Panc1 (cell line): ENCODE data around the gene TMEM200B.

Experiments used
- CTCF ChIP-seq: fragments of 450-650 bp; IDR thresholded peaks from 2 replicates; pipeline ENCODE4 v1.5.1; 2017; ENCODE audit warnings: mild to moderate bottlenecking
- POLR2AphosphoS5 ChIP-seq: IDR thresholded peaks from 2 replicates; pipeline ENCODE4 v1.6.1; 2012; ENCODE audit warnings: mild to moderate bottlenecking, low read depth, low read length, moderate library complexity
- SIN3A ChIP-seq: IDR thresholded peaks from 2 replicates; pipeline ENCODE4 v1.6.1; 2012; ENCODE audit warnings: low read depth, mild to moderate bottlenecking, low read length, moderate library complexity, borderline replicate concordance; ENCODE audit not compliant: insufficient read depth
- TF ChIP-seq, protein P1 (sequence below), 2 experiments: IDR thresholded peaks; 2 replicates each; pipeline ENCODE4 v1.6.1; 2011 to 2012; ENCODE audit warnings: low read depth in 2 of 2, control low read depth in 1 of 2, low read length in 1 of 2, mild to moderate bottlenecking in 1 of 2, moderate library complexity in 1 of 2; ENCODE audit not compliant: insufficient read depth in 1 of 2

DNA sequence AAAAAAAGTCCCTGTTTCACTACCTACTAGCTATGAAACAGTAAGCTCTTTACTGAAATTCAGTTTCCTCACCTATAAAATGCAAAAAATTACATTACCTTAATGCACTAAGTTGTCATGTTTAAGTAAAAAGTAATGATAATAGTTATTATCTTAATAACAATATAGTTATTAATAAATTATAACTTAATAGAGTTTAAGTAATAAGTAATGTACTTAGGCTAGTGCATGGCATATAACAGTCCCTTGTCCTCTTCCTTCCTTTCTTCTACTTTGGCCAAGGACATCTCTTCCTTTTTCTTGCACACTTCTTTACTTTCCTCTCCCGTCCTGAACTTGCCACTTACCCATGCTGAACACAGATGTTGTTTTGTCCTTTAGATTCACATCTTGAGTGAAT, 9.0 kb downstream of the TMEM200B start:
- TF ChIP-seq CTCF (no peak), POLR2AphosphoS5 (no peak), SIN3A (no peak)
- TF ChIP-seq, protein P1, sequence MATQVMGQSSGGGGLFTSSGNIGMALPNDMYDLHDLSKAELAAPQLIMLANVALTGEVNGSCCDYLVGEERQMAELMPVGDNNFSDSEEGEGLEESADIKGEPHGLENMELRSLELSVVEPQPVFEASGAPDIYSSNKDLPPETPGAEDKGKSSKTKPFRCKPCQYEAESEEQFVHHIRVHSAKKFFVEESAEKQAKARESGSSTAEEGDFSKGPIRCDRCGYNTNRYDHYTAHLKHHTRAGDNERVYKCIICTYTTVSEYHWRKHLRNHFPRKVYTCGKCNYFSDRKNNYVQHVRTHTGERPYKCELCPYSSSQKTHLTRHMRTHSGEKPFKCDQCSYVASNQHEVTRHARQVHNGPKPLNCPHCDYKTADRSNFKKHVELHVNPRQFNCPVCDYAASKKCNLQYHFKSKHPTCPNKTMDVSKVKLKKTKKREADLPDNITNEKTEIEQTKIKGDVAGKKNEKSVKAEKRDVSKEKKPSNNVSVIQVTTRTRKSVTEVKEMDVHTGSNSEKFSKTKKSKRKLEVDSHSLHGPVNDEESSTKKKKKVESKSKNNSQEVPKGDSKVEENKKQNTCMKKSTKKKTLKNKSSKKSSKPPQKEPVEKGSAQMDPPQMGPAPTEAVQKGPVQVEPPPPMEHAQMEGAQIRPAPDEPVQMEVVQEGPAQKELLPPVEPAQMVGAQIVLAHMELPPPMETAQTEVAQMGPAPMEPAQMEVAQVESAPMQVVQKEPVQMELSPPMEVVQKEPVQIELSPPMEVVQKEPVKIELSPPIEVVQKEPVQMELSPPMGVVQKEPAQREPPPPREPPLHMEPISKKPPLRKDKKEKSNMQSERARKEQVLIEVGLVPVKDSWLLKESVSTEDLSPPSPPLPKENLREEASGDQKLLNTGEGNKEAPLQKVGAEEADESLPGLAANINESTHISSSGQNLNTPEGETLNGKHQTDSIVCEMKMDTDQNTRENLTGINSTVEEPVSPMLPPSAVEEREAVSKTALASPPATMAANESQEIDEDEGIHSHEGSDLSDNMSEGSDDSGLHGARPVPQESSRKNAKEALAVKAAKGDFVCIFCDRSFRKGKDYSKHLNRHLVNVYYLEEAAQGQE (IDR thresholded peaks at IDR 0.05; ENCODE audit: insufficient read depth in 1 of 2, low read depth in 2 of 2, low read length in 1 of 2), result no peak
